Suprapubic skin (tissue), 3 donors: Measurements from ENCODE around the gene CD300A.

Experiments
- POLR2AphosphoS5 ChIP-seq, 3 donors: sonication (generic); formaldehyde crosslinking; IDR thresholded peaks; one replicate each; pipeline ENCODE4 v1.6.1; 2017; ENCODE audit warnings: antibody characterized with exemption in 3 of 3
- TF ChIP-seq, protein P1 (sequence below), 2 donors: fragments of 200-600 bp in 1 of 2; fragments of 450-650 bp in 1 of 2; sonication (generic) in 1 of 2; IDR thresholded peaks; one replicate each; pipeline ENCODE4 v1.5.1; 2016 to 2019; ENCODE audit warnings: antibody characterized with exemption in 2 of 2, mild to moderate bottlenecking in 1 of 2, moderate library complexity in 1 of 2

DNA sequence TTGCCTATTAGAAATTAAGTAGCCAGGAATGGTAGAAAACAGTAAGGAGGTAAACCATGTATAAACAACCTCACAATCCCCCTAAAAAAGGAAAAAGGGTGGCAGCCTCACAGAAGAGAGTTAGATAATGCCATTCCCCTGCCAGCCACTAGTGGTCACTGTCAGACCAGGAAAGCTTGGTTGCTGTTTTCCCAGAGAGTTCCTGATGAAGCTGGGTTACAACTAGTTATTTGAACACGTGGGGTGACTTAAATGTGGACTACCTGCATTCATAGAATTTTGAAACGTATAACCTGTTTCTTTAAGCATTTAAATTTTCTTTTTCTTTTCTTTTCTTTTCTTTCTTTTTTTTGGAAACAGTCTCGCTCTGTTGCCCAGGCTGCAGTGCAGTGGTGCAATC is 28.7 kb upstream of the CD300A start:
- no peak for TF ChIP-seq POLR2AphosphoS5 (IDR thresholded peaks at IDR 0.05)
- TF ChIP-seq, protein P1, sequence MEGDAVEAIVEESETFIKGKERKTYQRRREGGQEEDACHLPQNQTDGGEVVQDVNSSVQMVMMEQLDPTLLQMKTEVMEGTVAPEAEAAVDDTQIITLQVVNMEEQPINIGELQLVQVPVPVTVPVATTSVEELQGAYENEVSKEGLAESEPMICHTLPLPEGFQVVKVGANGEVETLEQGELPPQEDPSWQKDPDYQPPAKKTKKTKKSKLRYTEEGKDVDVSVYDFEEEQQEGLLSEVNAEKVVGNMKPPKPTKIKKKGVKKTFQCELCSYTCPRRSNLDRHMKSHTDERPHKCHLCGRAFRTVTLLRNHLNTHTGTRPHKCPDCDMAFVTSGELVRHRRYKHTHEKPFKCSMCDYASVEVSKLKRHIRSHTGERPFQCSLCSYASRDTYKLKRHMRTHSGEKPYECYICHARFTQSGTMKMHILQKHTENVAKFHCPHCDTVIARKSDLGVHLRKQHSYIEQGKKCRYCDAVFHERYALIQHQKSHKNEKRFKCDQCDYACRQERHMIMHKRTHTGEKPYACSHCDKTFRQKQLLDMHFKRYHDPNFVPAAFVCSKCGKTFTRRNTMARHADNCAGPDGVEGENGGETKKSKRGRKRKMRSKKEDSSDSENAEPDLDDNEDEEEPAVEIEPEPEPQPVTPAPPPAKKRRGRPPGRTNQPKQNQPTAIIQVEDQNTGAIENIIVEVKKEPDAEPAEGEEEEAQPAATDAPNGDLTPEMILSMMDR (IDR thresholded peaks at IDR 0.05), result peak; percentile 48 to 54
